HepG2 (cell line): Measurements from ENCODE around the gene NELL1. TPM values are rescaled to one million over a fixed set of nuclear protein-coding genes. Genes with fewer than 3 reads are reported as not detected.

Experiments used
- ATAC-seq: fragments of 200-7000 bp; cut with Tn5 transposase; 3 replicates; pipeline ENCODE4 v1.9.1; 2020; ENCODE audit warnings: mild to moderate bottlenecking, moderate library complexity
- BruUV-seq: library from RNA; stranded (reverse); fragments of 400-500 nt; replicated peaks from 2 replicates; lab custom pipeline; 2021; lab: Mats Ljungman, UMichigan
- CTCF ChIA-PET: fragments of 300-600 bp; formaldehyde crosslinking; extraction: SDS; loops from one replicate; lab custom pipeline; 2021; ENCODE audit warnings: low total read pairs, inconsistent platforms, low intra/inter-chr PET ratio; lab: Yijun Ruan, JAX
- POLR2A ChIA-PET: fragments of 350-600 bp; sonication (Branson Sonifier 250); formaldehyde crosslinking; loops from one replicate; lab custom pipeline; 2020; ENCODE audit warnings: antibody characterized with exemption, inconsistent platforms; lab: Yijun Ruan, JAX
- DNase-seq: peaks from one replicate; pipeline ENCODE4 v3.0.0-alpha.2; 2015; ENCODE audit warnings: low spot score
- FAIRE-seq: peaks from 3 replicates; lab custom pipeline; 2011; peaks lifted over from hg19 to GRCh38; lab: Jason Lieb, UNC
- H2AFZ ChIP-seq: one replicate; pipeline ENCODE4 v1.6.1; 2011; ENCODE audit warnings: low read length, inconsistent platforms
- H3K27ac ChIP-seq: fragments of 300-600 bp; 3 replicates; pipeline ENCODE4 v1.8.0; 2011; ENCODE audit warnings: mixed run types, mild to moderate bottlenecking, mixed read lengths, low read length, inconsistent platforms; ENCODE audit not compliant: insufficient read depth; ENCODE audit errors: extremely low read length
- H3K27me3 ChIP-seq, 2 experiments: fragments of 200-600 bp in 1 of 2; 2 replicates in 1 of 2; 3 replicates in 1 of 2; pipeline versions ENCODE4 v1.6.0 to v1.8.0; 2011; ENCODE audit warnings: low read length in 2 of 2, mild to moderate bottlenecking in 2 of 2, moderate library complexity in 2 of 2, inconsistent platforms in 1 of 2; ENCODE audit not compliant: insufficient read depth in 2 of 2, control insufficient read depth in 1 of 2
- H3K36me3 ChIP-seq, 2 experiments: fragments of 200-600 bp in 1 of 2; replicated peaks in 1 of 2; 2 replicates in 1 of 2; 3 replicates in 1 of 2; pipeline versions ENCODE4 v1.5.1 to v1.8.0; 2011; ENCODE audit warnings: low read length in 2 of 2, inconsistent platforms in 1 of 2; ENCODE audit not compliant: insufficient read depth in 2 of 2, control insufficient read depth in 1 of 2
- H3K4me1 ChIP-seq: 2 replicates; pipeline ENCODE4 v1.5.1; 2012; ENCODE audit warnings: low read length, inconsistent platforms; ENCODE audit not compliant: insufficient read depth
- H3K4me2 ChIP-seq: 2 replicates; pipeline ENCODE4 v1.6.0; 2011; ENCODE audit warnings: low read depth, low read length, inconsistent platforms
- H3K4me3 ChIP-seq, 3 experiments: fragments of 200-600 bp in 1 of 3; sonication (generic), shearing (Covaris generic) in 1 of 3; replicated peaks in 1 of 3; 2 replicates each; pipeline ENCODE4 v1.5.1; 2011 to 2016; ENCODE audit warnings: low read length in 3 of 3, inconsistent platforms in 2 of 3, low read depth in 2 of 3, mild to moderate bottlenecking in 2 of 3, control low read depth in 1 of 3, mixed read lengths in 1 of 3; ENCODE audit not compliant: insufficient read depth in 1 of 3
- H3K79me2 ChIP-seq: one replicate; pipeline ENCODE4 v1.6.1; 2011; ENCODE audit warnings: low read length, inconsistent platforms; ENCODE audit not compliant: insufficient read depth
- H3K9ac ChIP-seq: 2 replicates; pipeline ENCODE4 v1.6.0; 2011; ENCODE audit warnings: mild to moderate bottlenecking, low read depth, low read length, inconsistent platforms; ENCODE audit not compliant: insufficient read depth
- H3K9me3 ChIP-seq: 2 replicates; pipeline ENCODE4 v1.5.1; 2012; ENCODE audit warnings: mild to moderate bottlenecking, low read length
- H4K20me1 ChIP-seq: 2 replicates; pipeline ENCODE4 v1.6.0; 2011; ENCODE audit warnings: inconsistent platforms, mild to moderate bottlenecking, low read length, moderate library complexity; ENCODE audit not compliant: insufficient read depth
- ARHGAP35 ChIP-seq: sonication (generic); formaldehyde crosslinking; IDR thresholded peaks from 2 replicates; pipeline ENCODE4 v1.9.0; 2022; ENCODE audit warnings: mild to moderate bottlenecking, inconsistent platforms, moderate library complexity, missing genetic modification reagents, borderline replicate concordance
- EEA1 ChIP-seq: sonication (generic); formaldehyde crosslinking; IDR thresholded peaks from 2 replicates; pipeline ENCODE4 v1.5.1; 2020; ENCODE audit warnings: mild to moderate bottlenecking, missing genetic modification reagents, borderline replicate concordance
- ETV5 ChIP-seq: IDR thresholded peaks from 2 replicates; pipeline ENCODE4 v1.6.1; 2018; ENCODE audit warnings: missing biosample characterization, missing genetic modification reagents, inconsistent platforms, borderline replicate concordance
- FOSL2 ChIP-seq: sonication (generic); formaldehyde crosslinking; IDR thresholded peaks from 2 replicates; pipeline ENCODE4 v1.4.0; 2020; ENCODE audit warnings: missing genetic modification reagents
- HCFC1 ChIP-seq: fragments of 150-350 bp; IDR thresholded peaks from 2 replicates; pipeline ENCODE4 v1.6.1; 2014; ENCODE audit warnings: low read depth, low read length
- MAFF ChIP-seq: IDR thresholded peaks from 2 replicates; pipeline ENCODE4 v1.6.1; 2011; ENCODE audit warnings: low read depth, low read length, improper control_type of control experiment
- SNAI1 ChIP-seq: sonication (generic); formaldehyde crosslinking; IDR thresholded peaks from 2 replicates; pipeline ENCODE4 v1.5.0; 2020; ENCODE audit warnings: mild to moderate bottlenecking, missing genetic modification reagents, borderline replicate concordance
- SRSF9 ChIP-seq: fragments of 200-400 bp; formaldehyde crosslinking; IDR thresholded peaks from 2 replicates; pipeline ENCODE4 v1.6.1; 2018; ENCODE audit warnings: borderline replicate concordance, mild to moderate bottlenecking, low read depth, low read length; ENCODE audit not compliant: insufficient read depth, poor library complexity, severe bottlenecking
- SSRP1 ChIP-seq: IDR thresholded peaks from 2 replicates; pipeline ENCODE4 v1.6.1; 2016; ENCODE audit warnings: control low read depth
- ZBTB7A ChIP-seq: sonication (generic); formaldehyde crosslinking; IDR thresholded peaks from 2 replicates; pipeline ENCODE4 v1.8.0; 2022; ENCODE audit warnings: mild to moderate bottlenecking, missing genetic modification reagents
- ZNF24 ChIP-seq: fragments of 450-650 bp; IDR thresholded peaks from 2 replicates; pipeline ENCODE4 v1.6.1; 2017; ENCODE audit warnings: antibody characterized with exemption, mild to moderate bottlenecking
- ZNF558 ChIP-seq: sonication (generic); formaldehyde crosslinking; IDR thresholded peaks from 2 replicates; pipeline ENCODE4 v1.9.0; 2022; ENCODE audit warnings: mild to moderate bottlenecking, missing genetic modification reagents, borderline replicate concordance
- ZNF564 ChIP-seq: sonication (generic); formaldehyde crosslinking; IDR thresholded peaks from 2 replicates; pipeline ENCODE4 v1.8.1; 2023; ENCODE audit warnings: mild to moderate bottlenecking, missing genetic modification reagents
- WGBS: methylation state at CpG from one replicate; pipeline ENCODE4 v1.1.6; 2017; ENCODE audit warnings: low lambda C conversion rate; 5-methylcytosine and 5-hydroxymethylcytosine counted together
- in situ Hi-C: cut with HindIII; loops from 2 replicates; pipeline ENCODE4 v1.10.0; 2017; ENCODE audit warnings: low pct_unique_long_range_greater_than_20kb; ENCODE audit not compliant: extremely low pct_ligation_motif_present
- intact Hi-C: fragments of 100-400 bp; cut with micrococcal nuclease; formaldehyde crosslinking; loops from one replicate; pipeline ENCODE4 v1.10.0; 2022; ENCODE audit not compliant: unreplicated experiment
- polyA plus RNA-seq, 8 experiments: library from polyadenylated mRNA; depleted of rRNA in 3 of 8; stranded (reverse) in 7 of 8; unstranded in 1 of 8; fragments of >200 nt; fragmentation: Illumina TruSeq in 4 of 8; extraction: Trizol in 4 of 8; gene quantifications; 2 replicates each; pipeline versions ENCODE4 v1.2.1 to v1.2.3, GENCODE V29; 2011 to 2016; ENCODE audit warnings: low read depth in 4 of 8, missing spikeins in 1 of 8, mixed read lengths in 1 of 8; ENCODE audit not compliant: insufficient read depth in 1 of 8
- total RNA-seq, 5 experiments: library from RNA; depleted of rRNA; stranded (reverse); fragments of >200 nt; fragmentation: Illumina TruSeq; extraction: Trizol; gene quantifications; 2 replicates each; pipeline ENCODE4 v1.2.3, GENCODE V29; 2016; ENCODE audit warnings: low read depth in 1 of 5
- TF ChIP-seq, protein P1 (sequence below): sonication (generic); formaldehyde crosslinking; IDR thresholded peaks from 2 replicates; pipeline ENCODE4 v1.5.1; 2020; ENCODE audit warnings: missing genetic modification reagents, mild to moderate bottlenecking, borderline replicate concordance
- TF ChIP-seq, protein P2 (sequence below): sonication (generic); formaldehyde crosslinking; IDR thresholded peaks from 2 replicates; pipeline ENCODE4 v1.9.0; 2021; ENCODE audit warnings: missing genetic modification reagents, borderline replicate concordance
- TF ChIP-seq, protein P3 (sequence below): sonication (generic); formaldehyde crosslinking; IDR thresholded peaks from 2 replicates; pipeline ENCODE4 v1.8.1; 2023; ENCODE audit warnings: mild to moderate bottlenecking, missing genetic modification reagents, borderline replicate concordance

The NELL1 gene
- total and polyA plus RNA-seq, 2 of the 13 experiments (the other 11 are each of a cell fraction or from before 2014, with no cell fraction given) = not detected

DNA sequence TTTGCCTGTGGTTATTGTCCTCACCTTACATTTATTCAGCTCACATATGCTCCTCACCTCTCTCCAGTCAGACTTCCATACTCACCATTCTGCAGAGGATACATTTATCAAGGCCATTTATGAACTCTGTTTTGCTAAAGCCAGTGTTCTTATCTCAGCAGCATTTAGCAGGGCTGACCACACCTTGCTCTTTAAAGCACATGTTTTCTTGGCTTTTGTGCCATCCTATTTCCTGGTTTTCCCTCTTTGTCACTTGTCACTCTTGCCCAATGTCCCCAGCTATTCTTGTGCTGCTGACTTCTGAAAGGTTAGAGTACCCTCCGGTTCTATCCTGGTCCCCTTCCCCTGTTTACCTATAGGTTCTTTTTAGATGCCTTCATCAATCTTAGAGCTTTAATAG lies 446.6 kb downstream of the NELL1 start:
- Histone ChIP-seq H2AFZ (no peak overlapping the region), H4K20me1 (no peaks in the 10 kb centered on the region), H3K27me3 (no peaks in the 10 kb centered on the region), H3K9me3 (no peaks in the 10 kb centered on the region), H3K4me2 (no peak overlapping the region), H3K9ac (no peak overlapping the region), H3K36me3 (no peaks in the 10 kb centered on the region), H3K4me3 (no peak overlapping the region), H3K27ac (no peak overlapping the region), H3K4me1 (no peaks in the 10 kb centered on the region), H3K79me2 (no peaks in the 10 kb centered on the region)
- intact Hi-C loops (no loop called here), in situ Hi-C loops (no loop called here)
- ChIA-PET POLR2A (no interaction called here), CTCF (no interaction called here)
- FAIRE-seq (no peak), DNase-seq (no peak), ATAC-seq (no peak)
- TF ChIP-seq, protein P1, sequence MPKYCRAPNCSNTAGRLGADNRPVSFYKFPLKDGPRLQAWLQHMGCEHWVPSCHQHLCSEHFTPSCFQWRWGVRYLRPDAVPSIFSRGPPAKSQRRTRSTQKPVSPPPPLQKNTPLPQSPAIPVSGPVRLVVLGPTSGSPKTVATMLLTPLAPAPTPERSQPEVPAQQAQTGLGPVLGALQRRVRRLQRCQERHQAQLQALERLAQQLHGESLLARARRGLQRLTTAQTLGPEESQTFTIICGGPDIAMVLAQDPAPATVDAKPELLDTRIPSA (CRISPR knock-in tag) = no peak
- TF ChIP-seq ZBTB7A (CRISPR knock-in tag) (no peak), EEA1 (CRISPR knock-in tag) (no peak), SSRP1 (CRISPR knock-in tag) (no peak), SRSF9 (no peak), ZNF24 (no peak), HCFC1 (no peak), FOSL2 (CRISPR knock-in tag) (no peak), SNAI1 (CRISPR knock-in tag) (no peak), ARHGAP35 (no peak), ZNF564 (no peak), ETV5 (CRISPR knock-in tag) (no peak), MAFF (no peak), ZNF558 (CRISPR knock-in tag) (no peak)
- TF ChIP-seq, protein P2, sequence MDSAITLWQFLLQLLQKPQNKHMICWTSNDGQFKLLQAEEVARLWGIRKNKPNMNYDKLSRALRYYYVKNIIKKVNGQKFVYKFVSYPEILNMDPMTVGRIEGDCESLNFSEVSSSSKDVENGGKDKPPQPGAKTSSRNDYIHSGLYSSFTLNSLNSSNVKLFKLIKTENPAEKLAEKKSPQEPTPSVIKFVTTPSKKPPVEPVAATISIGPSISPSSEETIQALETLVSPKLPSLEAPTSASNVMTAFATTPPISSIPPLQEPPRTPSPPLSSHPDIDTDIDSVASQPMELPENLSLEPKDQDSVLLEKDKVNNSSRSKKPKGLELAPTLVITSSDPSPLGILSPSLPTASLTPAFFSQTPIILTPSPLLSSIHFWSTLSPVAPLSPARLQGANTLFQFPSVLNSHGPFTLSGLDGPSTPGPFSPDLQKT = no peak
- TF ChIP-seq, protein P3, sequence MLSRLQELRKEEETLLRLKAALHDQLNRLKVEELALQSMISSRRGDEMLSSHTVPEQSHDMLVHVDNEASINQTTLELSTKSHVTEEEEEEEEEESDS (CRISPR knock-in tag) = no peak
- 43% methylated on average over 1 of the region's 1 CpG for WGBS
- no TSS peak for BruUV-seq
